GM19023 (cell line): Measurements from ENCODE around the gene NOXA1.

Source experiments
- ATAC-seq: cut with Tn5 transposase; IDR thresholded peaks from one replicate; pipeline ENCODE4 v1.9.1; 2021; ENCODE audit warnings: mild to moderate bottlenecking, moderate library complexity; ENCODE audit not compliant: unreplicated experiment

NOXA1 gene

GRCh38 chr9:137387114-137387890 lies 35.9 kb upstream of the NOXA1 start:
- no peak for ATAC-seq

GRCh38 chr9:137387891-137388560 lies 35.2 kb upstream of the NOXA1 start:
- ATAC-seq: no peak

DNA sequence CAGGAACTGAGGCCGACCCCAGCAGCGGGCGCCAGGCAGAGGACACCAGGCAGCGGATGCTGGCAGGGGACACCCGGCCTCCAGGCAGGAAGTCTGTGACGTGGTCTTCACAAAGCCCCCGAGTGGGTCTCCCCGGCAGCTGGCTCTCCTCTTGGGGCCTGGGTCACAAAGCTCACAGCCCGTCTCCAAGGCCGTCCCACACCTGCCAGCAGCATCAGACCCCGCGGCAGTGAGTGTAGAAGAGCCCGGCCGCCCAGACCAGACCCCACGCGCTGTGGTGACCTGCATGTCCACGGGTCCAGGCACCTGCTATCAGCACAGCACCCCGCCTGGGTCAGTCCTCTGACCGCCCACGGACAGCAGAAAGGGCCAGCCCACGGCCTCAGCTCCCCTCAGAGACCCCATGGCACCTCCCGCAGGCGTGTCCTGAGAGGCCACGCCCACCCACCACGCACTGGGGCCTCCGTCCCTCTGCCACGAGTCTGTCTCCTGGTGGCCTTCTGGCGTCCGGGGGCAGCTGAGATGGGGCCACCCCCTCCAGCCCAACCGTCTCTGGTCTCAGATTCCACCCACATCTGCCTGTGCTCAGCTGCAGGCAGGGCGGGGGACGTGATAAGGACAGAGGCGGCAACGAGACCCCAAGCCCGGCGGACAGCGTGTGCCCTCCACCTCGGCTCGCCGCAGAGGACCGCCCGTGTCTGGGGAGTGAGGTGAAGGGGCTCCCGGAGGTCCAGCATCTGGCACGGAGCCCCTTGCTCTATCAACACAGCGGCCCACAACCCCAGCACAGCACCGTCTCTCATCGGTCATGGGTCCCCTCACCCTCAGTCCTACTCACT lies 34.4 kb upstream of the NOXA1 start:
- no peak for ATAC-seq

DNA sequence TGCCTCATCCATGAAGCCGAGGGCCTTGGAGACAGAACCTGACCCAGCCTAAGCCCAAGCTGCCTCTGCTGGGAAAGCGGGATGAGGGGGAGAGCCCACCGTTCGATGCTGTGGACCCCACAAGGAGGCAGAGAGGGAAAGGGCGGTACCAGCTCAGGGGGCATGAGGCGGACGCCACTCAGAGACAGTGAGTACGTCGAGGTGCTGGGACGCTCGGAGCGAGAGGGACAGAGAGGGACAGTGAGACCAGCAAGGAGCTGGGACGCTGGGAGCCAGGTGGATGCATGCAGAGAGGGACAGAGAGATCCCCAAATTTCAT lies 33.8 kb upstream of the NOXA1 start:
- ATAC-seq: no peak

- ATAC-seq: no peak
These were observed 32.4 kb upstream of the NOXA1 start for GRCh38 chr9:137390553-137391410.

- ATAC-seq: no peak
These were observed 31.8 kb upstream of the NOXA1 start for GRCh38 chr9:137391411-137391754.

DNA sequence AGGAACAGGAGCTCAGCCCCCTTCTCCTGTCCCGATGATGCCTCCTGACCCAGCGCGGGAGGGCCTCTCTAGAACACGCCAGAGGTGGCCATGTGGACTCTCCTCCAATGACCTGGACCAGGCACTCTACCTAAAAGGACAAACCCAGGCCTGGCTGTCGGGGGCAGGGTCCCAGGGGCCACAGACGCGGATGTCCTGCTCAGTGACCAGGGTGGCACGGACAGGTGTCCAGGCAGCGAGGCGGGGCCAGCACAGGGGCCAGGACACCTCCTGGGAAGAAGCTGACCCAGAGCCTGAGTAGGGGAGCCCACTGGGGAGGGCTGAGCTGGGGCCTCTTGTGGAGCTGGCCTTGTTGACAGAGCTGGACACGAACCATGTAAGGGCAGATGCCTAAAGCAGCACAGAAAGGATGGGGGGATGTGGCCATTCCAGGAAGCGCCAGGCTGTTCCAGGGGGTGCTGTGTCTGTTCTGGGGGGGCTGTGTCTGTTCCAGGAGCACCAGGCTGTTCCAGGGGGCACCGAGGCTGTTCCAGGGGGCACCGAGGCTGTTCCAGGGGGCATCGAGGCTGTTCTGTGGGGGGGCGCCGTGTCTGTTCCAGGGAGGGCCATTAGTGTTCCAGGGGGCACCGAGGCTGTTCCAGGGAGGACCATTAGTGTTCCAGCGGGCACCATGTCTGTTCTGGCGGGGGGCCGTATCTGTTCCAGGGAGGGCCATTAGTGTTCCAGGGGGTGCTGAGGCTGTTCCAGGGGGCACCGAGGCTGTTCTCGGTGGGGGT lies 30.8 kb upstream of the NOXA1 start:
- no peak for ATAC-seq

GRCh38 chr9:137393176-137394150 lies 29.7 kb upstream of the NOXA1 start:
- no peak for ATAC-seq

DNA sequence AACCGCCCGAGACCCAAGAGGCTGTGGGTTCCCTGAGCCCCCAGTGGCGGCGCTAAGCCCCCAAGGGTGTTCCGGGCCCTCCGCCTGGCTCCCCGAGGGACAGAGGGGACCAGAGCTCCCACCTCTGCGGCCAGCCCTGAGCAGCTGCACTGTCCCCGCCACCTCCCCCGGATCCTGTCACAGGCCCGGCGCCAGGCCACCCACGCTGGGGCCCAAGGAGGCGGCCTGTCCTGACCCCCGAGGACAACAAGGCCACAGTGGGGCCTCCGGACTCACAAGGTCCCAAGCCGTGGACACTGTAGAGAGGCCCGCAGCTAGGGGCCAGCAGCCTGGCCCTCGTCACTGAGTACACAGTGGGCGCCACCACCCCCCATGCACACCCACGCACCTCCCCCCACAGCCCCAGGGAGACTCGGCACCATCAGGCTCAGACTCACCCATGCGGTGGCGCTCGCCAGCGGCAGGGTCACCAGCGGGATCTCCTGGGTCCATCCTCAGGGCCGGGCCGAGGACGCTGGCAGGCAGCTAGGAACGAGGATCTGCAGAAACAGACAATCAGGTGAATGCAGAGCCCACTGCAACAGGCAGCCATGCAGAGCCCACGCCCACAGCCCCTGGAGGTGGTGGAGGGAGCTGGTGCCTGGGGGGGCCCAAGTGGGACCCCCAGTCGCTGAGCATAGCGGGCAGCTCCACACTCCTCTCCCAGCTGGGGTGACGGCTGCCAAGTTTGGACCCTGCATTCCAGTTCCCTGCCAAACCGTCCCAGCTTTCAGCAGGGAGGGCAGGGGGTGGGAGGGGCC lies 28.1 kb upstream of the NOXA1 start:
- no peak for ATAC-seq

DNA sequence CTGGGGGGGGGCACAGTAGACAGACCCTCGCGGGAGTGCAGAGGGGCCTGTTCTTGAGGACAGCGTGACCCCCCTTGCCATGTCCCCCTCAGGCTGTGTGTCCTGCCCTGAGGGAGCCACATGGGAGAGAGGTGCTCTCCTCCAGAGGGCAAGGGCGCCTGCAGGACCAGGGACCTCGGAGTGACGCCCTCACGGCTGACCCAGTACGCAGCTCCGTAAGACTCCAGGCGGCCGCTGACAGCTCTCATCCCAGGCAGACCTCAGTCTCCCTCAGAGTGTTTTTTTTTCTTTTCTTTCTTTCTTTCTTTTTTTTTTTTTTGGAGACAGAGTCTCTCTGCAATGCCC lies 27.6 kb upstream of the NOXA1 start:
- ATAC-seq: no peak

- no peak for ATAC-seq
These were observed 27.0 kb upstream of the NOXA1 start for GRCh38 chr9:137396227-137396626.

GRCh38 chr9:137396634-137397367 lies 26.4 kb upstream of the NOXA1 start:
- ATAC-seq: no peak

DNA sequence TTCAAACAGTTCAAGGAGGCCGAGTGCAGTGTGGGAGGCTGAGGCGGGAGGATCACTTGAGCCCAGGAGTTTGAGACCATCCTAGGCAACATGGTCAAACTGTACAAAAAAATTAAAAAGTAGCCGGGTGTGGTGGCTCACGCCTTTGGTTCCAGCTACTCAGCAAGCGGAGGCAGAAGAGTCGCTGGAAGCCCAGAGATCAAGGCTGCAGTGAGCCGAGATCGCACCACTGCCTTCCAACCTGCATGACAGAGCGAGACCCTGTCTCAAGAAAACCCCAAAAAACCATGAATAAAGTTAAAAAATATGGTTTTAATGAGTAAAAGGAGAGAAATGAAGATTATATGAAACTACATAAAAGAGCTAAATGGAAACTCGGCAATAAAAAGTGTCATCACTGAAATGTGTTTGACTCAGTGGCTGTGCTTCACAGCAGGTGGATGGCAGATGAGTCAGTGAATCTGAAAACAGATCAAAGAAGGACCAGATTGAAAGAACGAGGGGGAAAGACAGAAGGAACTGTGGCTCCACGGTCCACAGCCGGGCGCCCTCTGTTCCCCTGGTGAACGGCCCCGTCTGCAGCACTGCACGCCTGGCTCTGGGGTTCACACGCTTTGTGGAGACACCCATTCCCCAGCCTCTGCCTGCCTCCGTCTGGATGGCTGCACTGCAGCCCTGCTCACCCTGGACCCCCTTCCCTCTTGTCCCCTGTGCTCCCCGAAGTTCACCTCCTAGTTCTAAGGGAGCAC lies 25.3 kb upstream of the NOXA1 start:
- ATAC-seq: no peak

GRCh38 chr9:137398561-137399468 lies 24.4 kb upstream of the NOXA1 start:
- no peak for ATAC-seq

- ATAC-seq: no peak
These were observed 20.4 kb upstream of the NOXA1 start for GRCh38 chr9:137402746-137403145.

GRCh38 chr9:137403269-137403668 lies 19.9 kb upstream of the NOXA1 start:
- ATAC-seq: no peak
